Choroid plexus epithelial cell (primary cell): Measurements from ENCODE around the gene ITGA2.

Experiments
- DNase-seq: peaks from one replicate; pipeline ENCODE4 v3.0.0-alpha.2; 2010; ENCODE audit warnings: low read depth
- H3K4me3 ChIP-seq: 2 replicates; pipeline ENCODE4 v1.5.1; 2011; ENCODE audit warnings: low read depth, mild to moderate bottlenecking, control low read depth, low read length, moderate library complexity
- TF ChIP-seq, protein P1 (sequence below): conservative IDR thresholded peaks from 2 replicates; pipeline ENCODE4 v1.5.1; 2011; ENCODE audit warnings: low read depth, mild to moderate bottlenecking, control low read depth, inconsistent platforms, low read length, moderate library complexity

Gene ITGA2

DNA sequence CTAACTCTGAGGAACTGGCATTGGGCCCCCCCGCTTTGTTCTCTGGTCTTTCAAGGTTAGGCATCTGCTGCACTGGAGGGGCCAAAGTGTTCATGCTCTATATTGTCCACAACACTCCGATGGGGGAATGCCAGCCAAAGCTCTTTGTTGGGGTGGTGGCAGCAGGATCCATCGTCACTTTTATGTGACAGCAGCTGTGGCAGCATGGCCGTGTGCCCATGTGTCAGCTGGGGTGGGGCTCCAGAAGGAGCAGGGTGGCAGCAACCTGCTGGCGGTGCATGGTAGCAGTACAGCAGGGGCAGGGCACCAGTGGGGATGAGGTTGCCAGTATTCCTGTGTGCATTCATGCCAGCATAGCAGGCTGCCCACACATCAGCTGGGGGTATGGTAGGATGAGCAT lies 28.2 kb downstream of the ITGA2 start:
- DNase-seq = no peak
- TF ChIP-seq, protein P1, sequence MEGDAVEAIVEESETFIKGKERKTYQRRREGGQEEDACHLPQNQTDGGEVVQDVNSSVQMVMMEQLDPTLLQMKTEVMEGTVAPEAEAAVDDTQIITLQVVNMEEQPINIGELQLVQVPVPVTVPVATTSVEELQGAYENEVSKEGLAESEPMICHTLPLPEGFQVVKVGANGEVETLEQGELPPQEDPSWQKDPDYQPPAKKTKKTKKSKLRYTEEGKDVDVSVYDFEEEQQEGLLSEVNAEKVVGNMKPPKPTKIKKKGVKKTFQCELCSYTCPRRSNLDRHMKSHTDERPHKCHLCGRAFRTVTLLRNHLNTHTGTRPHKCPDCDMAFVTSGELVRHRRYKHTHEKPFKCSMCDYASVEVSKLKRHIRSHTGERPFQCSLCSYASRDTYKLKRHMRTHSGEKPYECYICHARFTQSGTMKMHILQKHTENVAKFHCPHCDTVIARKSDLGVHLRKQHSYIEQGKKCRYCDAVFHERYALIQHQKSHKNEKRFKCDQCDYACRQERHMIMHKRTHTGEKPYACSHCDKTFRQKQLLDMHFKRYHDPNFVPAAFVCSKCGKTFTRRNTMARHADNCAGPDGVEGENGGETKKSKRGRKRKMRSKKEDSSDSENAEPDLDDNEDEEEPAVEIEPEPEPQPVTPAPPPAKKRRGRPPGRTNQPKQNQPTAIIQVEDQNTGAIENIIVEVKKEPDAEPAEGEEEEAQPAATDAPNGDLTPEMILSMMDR = no peak
- H3K4me3 ChIP-seq = no peak overlapping the region

DNA sequence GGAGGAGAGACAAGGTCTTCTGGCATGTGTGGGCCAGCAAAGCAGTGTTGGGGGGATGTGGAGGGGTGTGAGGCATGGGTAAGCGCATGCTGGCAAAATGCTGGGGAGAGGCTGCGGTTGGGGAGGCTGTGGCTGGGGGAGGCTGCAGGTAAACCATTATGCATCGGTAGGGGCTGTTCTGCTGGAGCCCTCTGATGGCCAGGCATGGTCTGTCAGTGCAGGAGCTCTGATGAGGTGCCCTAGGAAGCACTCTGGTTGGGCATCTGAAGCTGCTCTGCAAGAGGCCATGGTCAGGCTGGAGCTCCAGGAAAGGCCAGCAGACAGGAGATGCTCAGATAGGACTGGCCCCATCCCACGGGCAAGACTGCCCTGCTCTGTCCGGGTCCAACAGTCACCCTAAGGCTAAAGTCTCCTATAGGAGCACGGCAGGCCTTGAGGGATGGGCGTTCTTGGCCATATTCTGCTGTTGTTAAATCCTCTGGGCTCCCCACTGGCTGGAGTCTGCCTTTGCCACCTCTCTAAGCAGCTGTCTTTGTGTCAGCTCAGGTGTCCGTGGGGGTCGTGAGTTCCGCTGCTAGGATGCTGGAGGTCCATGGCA lies 28.7 kb downstream of the ITGA2 start:
- TF ChIP-seq, protein P1 = no peak
- DNase-seq = no peak
- no peak overlapping the region for H3K4me3 ChIP-seq

DNA sequence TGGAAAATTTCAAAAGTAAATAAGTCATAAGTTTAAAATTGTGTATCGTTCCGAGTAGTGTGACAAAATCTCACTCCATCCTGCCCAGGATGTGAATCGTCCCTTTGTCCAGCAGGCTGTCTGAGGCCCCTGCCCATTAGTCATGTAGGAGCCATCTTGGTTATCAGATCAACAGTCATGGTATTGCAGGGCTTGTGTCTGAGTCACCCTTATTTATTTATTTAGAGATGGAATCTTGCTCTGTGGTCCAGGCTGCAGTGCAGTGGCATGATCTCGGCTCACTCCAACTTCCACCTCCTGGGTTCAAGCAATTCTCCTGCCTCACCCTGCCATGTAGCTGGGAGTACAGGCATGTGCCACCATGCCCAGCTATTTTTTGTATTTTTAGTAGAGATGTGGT lies 30.2 kb downstream of the ITGA2 start:
- peak; percentile 77 for DNase-seq
- H3K4me3 ChIP-seq = no peak overlapping the region
- TF ChIP-seq, protein P1 = peak; percentile 25

DNA sequence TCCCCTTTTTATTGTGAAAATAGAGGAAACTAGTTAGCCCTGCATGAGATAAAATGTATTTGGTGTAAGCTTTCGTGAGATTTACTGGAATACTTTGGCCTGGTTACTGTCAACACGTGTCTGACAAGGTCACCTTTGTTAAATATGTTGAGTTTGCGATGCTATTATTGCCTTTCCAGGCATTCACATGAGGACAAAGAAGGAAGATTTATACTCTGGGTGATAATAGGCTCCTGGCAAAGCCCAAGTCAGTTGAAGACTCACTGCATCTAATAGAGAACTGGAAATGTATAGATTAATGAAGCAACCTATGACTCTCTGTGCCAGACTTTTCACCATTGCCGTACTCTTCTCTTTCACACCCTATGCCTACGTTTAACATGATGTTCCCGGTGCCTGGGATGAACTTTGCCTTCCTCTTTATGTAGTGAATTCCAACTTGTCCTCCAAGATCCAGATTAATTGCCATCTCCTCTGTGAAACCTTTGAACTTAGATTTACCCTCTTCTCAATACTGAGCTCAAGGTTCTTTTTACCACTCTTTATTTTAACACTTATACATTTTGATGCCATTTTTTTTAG lies 33.9 kb downstream of the ITGA2 start:
- TF ChIP-seq, protein P1 = no peak
- no peak overlapping the region for H3K4me3 ChIP-seq
- DNase-seq = no peak

DNA sequence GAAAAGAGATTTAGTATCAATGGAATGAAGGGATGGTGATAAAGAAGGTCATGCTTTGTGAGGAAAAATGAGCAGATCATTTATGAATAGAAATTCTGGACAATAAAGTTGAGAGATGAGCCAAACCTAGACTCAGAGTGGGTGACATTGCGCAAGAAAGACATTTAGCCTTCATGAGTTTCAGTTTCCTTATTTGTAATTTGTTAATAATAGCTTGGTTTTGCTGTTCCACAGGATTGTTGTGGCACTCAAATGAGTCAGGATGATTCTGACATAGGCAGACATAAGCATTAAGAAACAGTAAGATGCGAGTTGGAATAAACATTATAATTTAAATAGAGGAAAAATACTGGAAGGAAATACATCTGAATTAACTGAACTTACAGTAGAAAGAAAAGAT lies 34.8 kb downstream of the ITGA2 start:
- TF ChIP-seq, protein P1 = no peak
- peak; percentile 91 for DNase-seq
- no peak overlapping the region for H3K4me3 ChIP-seq

DNA sequence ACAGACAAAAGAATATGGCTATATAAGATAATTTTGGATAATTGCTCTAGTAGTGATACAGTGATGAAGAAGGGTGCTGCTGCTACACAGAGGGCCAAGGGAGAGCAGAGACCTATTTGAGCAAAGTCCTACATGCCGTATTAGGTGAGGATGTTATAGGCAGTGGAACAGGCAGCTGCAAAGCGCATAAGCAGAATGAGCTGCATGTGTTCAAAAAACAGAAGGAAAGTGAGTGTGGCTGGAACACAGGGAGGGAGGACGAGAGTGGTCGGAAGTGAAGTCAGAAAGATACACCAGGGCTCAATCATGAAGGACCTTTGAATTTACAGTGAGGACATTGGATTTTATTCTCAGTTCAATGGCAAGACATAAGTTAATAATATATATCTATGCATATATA lies 35.4 kb downstream of the ITGA2 start:
- no peak for DNase-seq
- H3K4me3 ChIP-seq = no peak overlapping the region
- TF ChIP-seq, protein P1 = no peak

DNA sequence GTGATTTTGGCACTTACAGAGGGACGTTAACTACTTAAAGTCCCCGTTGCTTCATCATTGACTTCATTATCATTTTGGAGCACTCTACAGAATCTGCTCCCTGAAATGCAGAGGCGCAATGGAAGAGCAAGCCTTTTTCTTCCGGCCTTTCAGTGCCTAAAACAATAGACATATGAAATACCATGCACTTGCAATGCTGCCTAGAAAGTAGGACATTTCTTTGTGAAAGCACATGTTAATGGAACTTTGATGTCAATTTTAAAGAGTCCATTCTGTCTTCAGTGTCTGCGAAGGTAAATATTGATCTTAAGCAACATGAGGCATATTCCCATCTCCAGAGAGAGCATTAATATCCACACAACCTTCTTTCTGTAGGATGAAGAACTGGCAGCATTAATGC lies 36.3 kb downstream of the ITGA2 start:
- H3K4me3 ChIP-seq = no peak overlapping the region
- DNase-seq = no peak
- TF ChIP-seq, protein P1 = no peak
